Measurements from ENCODE around the gene ADK.
"Not testable (repeated sequence)": the region's sequence is repeated elsewhere in the genome, so short reads cannot be mapped to it uniquely, and the experiment has no call there.

ADK gene

GRCh38 chr10:74514322-74514721 lies 363.3 kb downstream of the ADK start:
- Histone ChIP-seq H3K9me3 (peaks cover 17% of the 10 kb centered on the region), H3K27ac (no peak overlapping the region), H3K4me1 (ENCODE audit: control insufficient read depth in 1 of 2, insufficient read depth in 1 of 2, low read depth in 1 of 2, low read length in 1 of 2) (no peaks in the 10 kb centered on the region), H3K36me3 (no peaks in the 10 kb centered on the region), H3K27me3 (no peaks in the 10 kb centered on the region), H3K4me3 (ENCODE audit: low read depth in 1 of 2, low read length in 1 of 2) (no peak overlapping the region)
- TF ChIP-seq CTCF (IDR thresholded peaks at IDR 0.05): no peak

- no peak for TF ChIP-seq CTCF (IDR thresholded peaks at IDR 0.05)
- Histone ChIP-seq H3K4me3 (ENCODE audit: low read depth in 1 of 2, low read length in 1 of 2) (no peak overlapping the region), H3K4me1 (ENCODE audit: control insufficient read depth in 1 of 2, insufficient read depth in 1 of 2, low read depth in 1 of 2, low read length in 1 of 2) (no peaks in the 10 kb centered on the region), H3K27me3 (no peaks in the 10 kb centered on the region), H3K36me3 (no peaks in the 10 kb centered on the region), H3K9me3 (peaks cover 15% of the 10 kb centered on the region), H3K27ac (no peak overlapping the region)
Measured at GRCh38 chr10:74518061-74518460, 367.0 kb downstream of the ADK start.

GRCh38 chr10:74521526-74521925 lies 370.5 kb downstream of the ADK start:
- TF ChIP-seq CTCF (IDR thresholded peaks at IDR 0.05): no peak
- Histone ChIP-seq H3K27me3 (no peaks in the 10 kb centered on the region), H3K36me3 (no peaks in the 10 kb centered on the region)

GRCh38 chr10:74523199-74523598 lies 372.2 kb downstream of the ADK start:
- Histone ChIP-seq H3K36me3 (no peaks in the 10 kb centered on the region), H3K4me3 (ENCODE audit: low read depth in 1 of 2, low read length in 1 of 2) (no peak overlapping the region), H3K27me3 (no peaks in the 10 kb centered on the region), H3K9me3 (no peaks in the 10 kb centered on the region), H3K4me1 (ENCODE audit: control insufficient read depth in 1 of 2, insufficient read depth in 1 of 2, low read depth in 1 of 2, low read length in 1 of 2) (no peaks in the 10 kb centered on the region), H3K27ac (no peak overlapping the region)
- TF ChIP-seq CTCF (IDR thresholded peaks at IDR 0.05): no peak

More at GRCh38 chr10:74521526-74521925, 370.5 kb downstream of the ADK start:
- no peak overlapping the region for H3K4me3 ChIP-seq (ENCODE audit: low read depth in 1 of 2, low read length in 1 of 2)
- H3K9me3 ChIP-seq: no peaks in the 10 kb centered on the region
- no peak overlapping the region for H3K27ac ChIP-seq
- H3K4me1 ChIP-seq (ENCODE audit: control insufficient read depth in 1 of 2, insufficient read depth in 1 of 2, low read depth in 1 of 2, low read length in 1 of 2): no peaks in the 10 kb centered on the region

GRCh38 chr10:74525885-74526284 lies 374.9 kb downstream of the ADK start:
- no peak overlapping the region for H3K27ac ChIP-seq
- H3K27me3 ChIP-seq: no peaks in the 10 kb centered on the region
- no peaks in the 10 kb centered on the region for H3K36me3 ChIP-seq
- H3K4me1 ChIP-seq (ENCODE audit: control insufficient read depth in 1 of 2, insufficient read depth in 1 of 2, low read depth in 1 of 2, low read length in 1 of 2): peaks cover 0 to 4% of the 10 kb centered on the region in 2 experiments
- H3K4me3 ChIP-seq (ENCODE audit: low read depth in 1 of 2, low read length in 1 of 2): no peak overlapping the region
- no peaks in the 10 kb centered on the region for H3K9me3 ChIP-seq
- TF ChIP-seq CTCF (IDR thresholded peaks at IDR 0.05): no peak

GRCh38 chr10:74527611-74528010 lies 376.6 kb downstream of the ADK start:
- not testable (repeated sequence) for H3K9me3 ChIP-seq; H3K4me3 ChIP-seq (ENCODE audit: low read depth in 1 of 2, low read length in 1 of 2); H3K36me3 ChIP-seq; H3K27ac ChIP-seq; H3K27me3 ChIP-seq; H3K4me1 ChIP-seq (ENCODE audit: control insufficient read depth in 1 of 2, insufficient read depth in 1 of 2, low read depth in 1 of 2, low read length in 1 of 2)

Data from neutrophil (primary cell).